Central memory CD4-positive, alpha-beta T cell (primary cell): ENCODE results near the gene BMAL1.

ENCODE experiments used
- DNase-seq: peaks from one replicate; pipeline ENCODE4 v3.0.0; 2022

Gene BMAL1

GRCh38 chr11:13291800-13292199 lies 14.2 kb downstream of the BMAL1 start:
- no peak for DNase-seq

GRCh38 chr11:13292970-13293369 lies 15.4 kb downstream of the BMAL1 start:
- DNase-seq = no peak

- DNase-seq = no peak
These were observed 16.6 kb downstream of the BMAL1 start for GRCh38 chr11:13294178-13294577.

- DNase-seq = no peak
These were observed 17.4 kb downstream of the BMAL1 start for GRCh38 chr11:13294771-13295579.

- DNase-seq = no peak
These were observed 19.8 kb downstream of the BMAL1 start for GRCh38 chr11:13297308-13297916.

GRCh38 chr11:13297917-13298356 lies 20.3 kb downstream of the BMAL1 start:
- DNase-seq = no peak

- DNase-seq = no peak
These were observed 21.2 kb downstream of the BMAL1 start for GRCh38 chr11:13298765-13299164.

GRCh38 chr11:13301522-13301921 lies 23.9 kb downstream of the BMAL1 start:
- DNase-seq = no peak

- no peak for DNase-seq
These were observed 24.9 kb downstream of the BMAL1 start for GRCh38 chr11:13302420-13302958.

- no peak for DNase-seq
These were observed 26.4 kb downstream of the BMAL1 start for GRCh38 chr11:13303668-13304649.

GRCh38 chr11:13304655-13305335 lies 27.2 kb downstream of the BMAL1 start:
- DNase-seq = no peak

- no peak for DNase-seq
These were observed 31.1 kb downstream of the BMAL1 start for GRCh38 chr11:13308704-13309103.

- DNase-seq = no peak
These were observed 31.6 kb downstream of the BMAL1 start for GRCh38 chr11:13309156-13309555.

- DNase-seq = no peak
These were observed 32.9 kb downstream of the BMAL1 start for GRCh38 chr11:13310443-13310842.

GRCh38 chr11:13311570-13311969 lies 34.0 kb downstream of the BMAL1 start:
- DNase-seq = no peak

- DNase-seq = no peak
These were observed 35.6 kb downstream of the BMAL1 start for GRCh38 chr11:13313005-13313819.

GRCh38 chr11:13314676-13315394 lies 37.2 kb downstream of the BMAL1 start:
- DNase-seq = no peak

GRCh38 chr11:13315517-13316432 lies 38.2 kb downstream of the BMAL1 start:
- no peak for DNase-seq

- DNase-seq = no peak
These were observed 39.0 kb downstream of the BMAL1 start for GRCh38 chr11:13316528-13316961.
